T-helper 17 cell (primary cell): ENCODE results near the gene TRABD2B. TPM values are rescaled to one million over a fixed set of nuclear protein-coding genes. Genes with fewer than 3 reads are reported as not detected.

Experiments used
- ATAC-seq: fragments of 150-1000 bp; cut with Tn5 transposase; 2 replicates; pipeline ENCODE4 v1.10.0; 2021; ENCODE audit warnings: mild to moderate bottlenecking, moderate library complexity
- DNase-seq, 3 donors: peaks; one replicate each; pipeline versions ENCODE4 v3.0.0 to v3.0.0-alpha.2; 2020 to 2021
- H3K9me3 ChIP-seq: one replicate; pipeline ENCODE4 v1.7.0; 2013; ENCODE audit warnings: low read length, mild to moderate bottlenecking; ENCODE audit not compliant: control insufficient read depth, poor library complexity, severe bottlenecking
- H3K27ac Mint-ChIP-seq: one replicate; pipeline ENCODE4 v1.8.0; 2022; ENCODE audit warnings: mild to moderate bottlenecking, moderate library complexity, mixed read lengths
- H3K27me3 Mint-ChIP-seq: one replicate; pipeline ENCODE4 v1.8.0; 2022; ENCODE audit warnings: mixed read lengths
- H3K36me3 Mint-ChIP-seq: one replicate; pipeline ENCODE4 v1.8.0; 2022; ENCODE audit warnings: low read depth, mixed read lengths
- H3K4me1 Mint-ChIP-seq: one replicate; pipeline ENCODE4 v1.8.0; 2022; ENCODE audit warnings: mild to moderate bottlenecking, mixed read lengths
- H3K4me3 Mint-ChIP-seq: one replicate; pipeline ENCODE4 v1.8.0; 2022; ENCODE audit warnings: mild to moderate bottlenecking, moderate library complexity, mixed read lengths
- total RNA-seq, 4 donors: library from RNA in 2 of 4; stranded (reverse) in 2 of 4; gene quantifications; one replicate each; pipeline ENCODE4 v1.2.3 and lab custom pipeline; 2022 to 2026

The TRABD2B gene
- total RNA-seq, 2 donors from 2014 or later: not detected

GRCh38 chr1:47942240-47942629 is 55.0 kb downstream of the TRABD2B start:
- ATAC-seq (no peak), DNase-seq (no peak)
- Mint-ChIP-seq H3K27me3 (peaks cover 19% of the 10 kb centered on the region), H3K4me1 (no peaks in the 10 kb centered on the region), H3K36me3 (no peaks in the 10 kb centered on the region), H3K27ac (no peak overlapping the region), H3K4me3 (no peak overlapping the region)
- peaks cover 2% of the 10 kb centered on the region for H3K9me3 ChIP-seq

DNA sequence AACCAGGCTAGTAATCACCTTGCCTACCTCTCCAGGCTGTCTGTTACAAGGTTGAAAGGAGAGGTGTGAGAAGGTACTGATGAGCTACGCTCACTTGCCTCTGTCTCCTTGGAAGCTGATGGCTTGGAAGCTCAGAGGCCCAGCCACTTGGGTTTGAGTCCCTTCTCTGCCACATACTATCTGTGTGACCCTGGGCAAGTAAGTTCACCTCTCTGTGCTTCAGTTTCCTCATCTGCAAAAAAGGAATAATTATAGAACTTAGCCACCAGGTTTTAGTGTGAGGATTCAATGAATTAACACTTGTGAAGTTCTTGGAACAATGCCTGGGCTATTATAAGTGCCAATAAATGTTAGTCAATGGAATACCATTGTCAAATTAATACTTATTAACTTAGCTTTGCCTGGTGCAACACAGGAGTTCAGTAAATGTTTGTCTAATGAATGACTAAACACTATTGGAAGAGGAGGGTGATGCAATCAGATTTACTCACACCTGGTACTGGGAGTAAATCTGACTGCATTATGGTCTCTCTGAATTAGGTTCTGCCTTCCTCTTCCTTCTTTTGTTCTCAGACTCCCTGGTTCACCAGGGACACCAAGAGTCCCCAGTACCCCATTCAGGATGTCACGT is 55.5 kb downstream of the TRABD2B start:
- no peaks in the 10 kb centered on the region for H3K4me1 Mint-ChIP-seq
- H3K36me3 Mint-ChIP-seq: no peaks in the 10 kb centered on the region
- no peak overlapping the region for H3K4me3 Mint-ChIP-seq
- no peak for DNase-seq
- H3K27ac Mint-ChIP-seq: no peak overlapping the region
- H3K27me3 Mint-ChIP-seq: peaks cover 19% of the 10 kb centered on the region
- peaks cover 2% of the 10 kb centered on the region for H3K9me3 ChIP-seq
- ATAC-seq: no peak

- H3K4me1 Mint-ChIP-seq: no peaks in the 10 kb centered on the region
- H3K9me3 ChIP-seq: peaks cover 2% of the 10 kb centered on the region
- DNase-seq (no peak), ATAC-seq (no peak)
- H3K27ac Mint-ChIP-seq: no peak overlapping the region
- H3K36me3 Mint-ChIP-seq: no peaks in the 10 kb centered on the region
- H3K27me3 Mint-ChIP-seq: peaks cover 19% of the 10 kb centered on the region
- no peak overlapping the region for H3K4me3 Mint-ChIP-seq
Measured at GRCh38 chr1:47940779-47941178, 56.4 kb downstream of the TRABD2B start.

GRCh38 chr1:47940326-47940725 is 56.9 kb downstream of the TRABD2B start:
- DNase-seq (no peak), ATAC-seq (no peak)
- peaks cover 2% of the 10 kb centered on the region for H3K9me3 ChIP-seq
- Mint-ChIP-seq H3K4me1 (no peaks in the 10 kb centered on the region), H3K27me3 (peaks cover 19% of the 10 kb centered on the region), H3K36me3 (no peaks in the 10 kb centered on the region), H3K27ac (no peak overlapping the region), H3K4me3 (no peak overlapping the region)

DNA sequence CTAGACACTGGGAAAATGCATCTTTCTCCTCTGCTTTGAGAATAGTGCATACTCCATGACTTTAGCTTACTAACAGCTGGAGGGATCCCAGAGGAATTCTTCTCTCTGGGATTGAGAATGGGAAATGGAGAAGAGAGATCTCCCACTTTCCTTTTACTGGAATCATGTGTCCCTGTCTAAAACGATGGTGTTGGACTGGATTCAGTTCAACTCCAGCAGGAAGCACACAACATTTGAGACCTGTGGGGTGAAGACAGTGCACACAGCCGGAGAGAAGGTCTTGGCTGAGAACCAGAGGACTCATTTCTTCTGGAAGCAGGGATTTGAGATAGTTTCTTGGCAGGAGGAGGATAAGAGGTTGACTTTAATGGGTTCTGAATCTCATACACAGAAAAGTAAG is 58.7 kb downstream of the TRABD2B start:
- Mint-ChIP-seq H3K27ac (no peak overlapping the region), H3K4me3 (no peak overlapping the region), H3K36me3 (no peaks in the 10 kb centered on the region), H3K4me1 (no peaks in the 10 kb centered on the region), H3K27me3 (peaks cover 6% of the 10 kb centered on the region)
- ATAC-seq: no peak
- H3K9me3 ChIP-seq: peaks cover 2% of the 10 kb centered on the region
- no peak for DNase-seq

- no peak for DNase-seq
- no peak overlapping the region for H3K4me3 Mint-ChIP-seq
- H3K27ac Mint-ChIP-seq: no peak overlapping the region
- no peaks in the 10 kb centered on the region for H3K36me3 Mint-ChIP-seq
- no peaks in the 10 kb centered on the region for H3K4me1 Mint-ChIP-seq
- H3K27me3 Mint-ChIP-seq: no peaks in the 10 kb centered on the region
- ATAC-seq: no peak
- peaks cover 2% of the 10 kb centered on the region for H3K9me3 ChIP-seq
Measured at GRCh38 chr1:47937586-47938254, 59.5 kb downstream of the TRABD2B start.

DNA sequence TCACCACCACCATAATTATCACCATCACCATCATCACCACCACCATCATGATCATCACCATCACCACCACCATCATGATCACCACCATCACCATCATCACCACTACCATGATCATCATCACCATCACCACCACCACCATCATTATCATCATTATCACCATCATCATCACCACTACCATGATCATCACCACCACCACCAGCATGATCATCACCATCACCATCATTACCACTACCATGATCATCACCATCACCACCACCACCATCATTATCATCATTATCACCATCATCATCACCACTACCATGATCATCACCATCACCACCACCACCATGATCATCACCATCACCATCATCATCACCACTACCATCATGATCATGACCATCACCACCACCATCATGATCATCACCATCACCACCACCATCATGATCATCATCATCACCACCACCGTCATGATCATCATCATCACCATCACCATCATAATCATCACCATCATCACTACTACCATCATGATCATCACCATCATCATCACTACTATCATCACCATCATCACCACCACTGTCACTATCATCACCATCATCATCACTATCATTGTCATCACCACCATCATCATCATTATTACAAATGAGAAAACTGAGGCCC is 60.2 kb downstream of the TRABD2B start:
- ATAC-seq: no peak
- DNase-seq: no peak
- peaks cover 6% of the 10 kb centered on the region for H3K27me3 Mint-ChIP-seq
- H3K9me3 ChIP-seq: peaks cover 2% of the 10 kb centered on the region
- H3K36me3 Mint-ChIP-seq: peaks cover 3% of the 10 kb centered on the region
- no peak overlapping the region for H3K27ac Mint-ChIP-seq
- no peak overlapping the region for H3K4me3 Mint-ChIP-seq
- H3K4me1 Mint-ChIP-seq: no peaks in the 10 kb centered on the region

DNA sequence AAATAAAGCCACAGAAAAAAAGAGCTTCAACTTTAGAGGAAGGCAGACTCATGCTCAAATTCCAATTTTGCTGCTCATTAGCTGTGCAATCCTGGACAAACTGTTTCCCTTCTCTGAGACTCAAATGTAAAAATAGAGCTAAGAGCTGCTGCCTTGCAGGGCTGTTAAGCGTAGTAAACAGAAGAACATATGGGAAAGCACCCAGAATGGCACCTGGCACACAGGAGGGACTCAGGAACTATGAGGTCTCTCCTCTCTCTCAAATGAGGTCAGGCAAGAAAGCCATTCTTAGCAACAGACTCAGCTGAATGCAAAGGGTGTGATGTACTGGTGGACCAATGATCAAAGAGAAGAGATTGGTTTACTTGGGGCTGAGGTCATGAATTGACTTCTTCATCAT is 61.3 kb downstream of the TRABD2B start:
- Mint-ChIP-seq H3K27me3 (peaks cover 16% of the 10 kb centered on the region), H3K4me3 (no peak overlapping the region), H3K36me3 (peaks cover 3% of the 10 kb centered on the region), H3K27ac (no peak overlapping the region), H3K4me1 (no peaks in the 10 kb centered on the region)
- H3K9me3 ChIP-seq: no peaks in the 10 kb centered on the region
- ATAC-seq: no peak
- DNase-seq: no peak

GRCh38 chr1:47935163-47935562 is 62.0 kb downstream of the TRABD2B start:
- H3K4me3 Mint-ChIP-seq: no peak overlapping the region
- H3K36me3 Mint-ChIP-seq: peaks cover 3% of the 10 kb centered on the region
- no peak overlapping the region for H3K27ac Mint-ChIP-seq
- DNase-seq (no peak), ATAC-seq (no peak)
- peaks cover 20% of the 10 kb centered on the region for H3K27me3 Mint-ChIP-seq
- H3K4me1 Mint-ChIP-seq: no peaks in the 10 kb centered on the region
- H3K9me3 ChIP-seq: no peaks in the 10 kb centered on the region

GRCh38 chr1:47934243-47934805 is 62.9 kb downstream of the TRABD2B start:
- no peaks in the 10 kb centered on the region for H3K4me1 Mint-ChIP-seq
- H3K4me3 Mint-ChIP-seq: no peak overlapping the region
- peaks cover 20% of the 10 kb centered on the region for H3K27me3 Mint-ChIP-seq
- H3K27ac Mint-ChIP-seq: no peak overlapping the region
- ATAC-seq (no peak), DNase-seq (no peak)
- H3K9me3 ChIP-seq: no peaks in the 10 kb centered on the region
- H3K36me3 Mint-ChIP-seq: peaks cover 3% of the 10 kb centered on the region

GRCh38 chr1:47932743-47933142 is 64.4 kb downstream of the TRABD2B start:
- ATAC-seq: no peak
- Mint-ChIP-seq H3K36me3 (peaks cover 3% of the 10 kb centered on the region), H3K27ac (no peak overlapping the region), H3K4me3 (no peak overlapping the region), H3K27me3 (peaks cover 26% of the 10 kb centered on the region), H3K4me1 (no peaks in the 10 kb centered on the region)
- no peak for DNase-seq
- H3K9me3 ChIP-seq: no peaks in the 10 kb centered on the region

- H3K4me3 Mint-ChIP-seq: no peak overlapping the region
- H3K27ac Mint-ChIP-seq: no peak overlapping the region
- DNase-seq: no peak
- ATAC-seq: no peak
- peaks cover 38% of the 10 kb centered on the region for H3K27me3 Mint-ChIP-seq
- H3K9me3 ChIP-seq: no peaks in the 10 kb centered on the region
- no peaks in the 10 kb centered on the region for H3K4me1 Mint-ChIP-seq
- peaks cover 3% of the 10 kb centered on the region for H3K36me3 Mint-ChIP-seq
Measured at GRCh38 chr1:47931395-47931794, 65.8 kb downstream of the TRABD2B start.

DNA sequence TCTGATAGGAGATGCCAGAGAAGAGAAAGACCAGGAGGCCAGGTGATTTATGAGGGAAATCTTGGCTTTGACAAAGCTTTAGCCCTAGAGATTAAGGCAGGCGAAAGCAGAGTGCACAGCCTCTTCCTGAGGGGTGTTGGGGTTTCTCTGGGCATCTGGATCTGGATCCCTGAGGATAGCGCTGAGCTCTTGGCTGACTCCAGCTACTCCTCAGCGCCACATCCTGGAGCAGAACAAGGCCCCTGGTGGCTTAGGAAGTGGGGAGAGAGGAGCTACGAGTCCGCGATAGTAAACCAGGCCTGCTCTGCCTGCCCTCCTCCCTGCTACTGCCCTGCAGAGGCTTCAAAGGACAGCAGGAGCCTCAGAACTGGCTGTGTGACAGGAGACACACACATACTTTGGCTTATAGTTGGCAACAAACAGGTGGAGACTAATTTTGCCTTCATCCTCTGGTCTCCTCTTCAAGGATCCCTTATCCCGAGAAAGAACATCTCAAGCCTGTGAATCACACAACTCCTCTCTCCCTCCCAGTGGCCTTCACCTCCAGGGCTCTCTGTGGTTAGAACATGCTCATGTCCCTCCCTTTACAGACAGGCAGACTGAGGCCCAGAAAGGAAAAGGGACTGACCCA is 66.9 kb downstream of the TRABD2B start:
- no peaks in the 10 kb centered on the region for H3K9me3 ChIP-seq
- peaks cover 3% of the 10 kb centered on the region for H3K36me3 Mint-ChIP-seq
- no peak overlapping the region for H3K27ac Mint-ChIP-seq
- no peak overlapping the region for H3K4me3 Mint-ChIP-seq
- no peak for DNase-seq
- no peak for ATAC-seq
- peaks cover 42% of the 10 kb centered on the region for H3K27me3 Mint-ChIP-seq
- no peaks in the 10 kb centered on the region for H3K4me1 Mint-ChIP-seq
